ENCODE data around the gene UBE2C.
A peak's percentile ranks its signal among the peaks of the same experiment; 100 is the strongest.
"Not testable (repeated sequence)": the region's sequence is repeated elsewhere in the genome, so short reads cannot be mapped to it uniquely, and the experiment has no call there.

Gene UBE2C

GRCh38 chr20:45812157-45813005, at the start of gene UBE2C:
UBE2C (plus strand) TSS chr20:45812644; CDS start chr20:45812696, 52 bp downstream.
- DNase-seq (ENCODE audit: low read depth, low spot score) = peak; percentile 100

- DNase-seq (ENCODE audit: low read depth, low spot score) = peak; percentile 9
These were observed 47.7 kb upstream of the UBE2C start for GRCh38 chr20:45764618-45765282.

- peak; percentile 35 for DNase-seq (ENCODE audit: low read depth, low spot score)
These were observed 47.1 kb upstream of the UBE2C start for GRCh38 chr20:45765307-45765875.

GRCh38 chr20:45765980-45766379, 46.5 kb upstream of the UBE2C start:
- peak; percentile 2 for DNase-seq (ENCODE audit: low read depth, low spot score)

- DNase-seq (ENCODE audit: low read depth, low spot score) = no peak
These were observed 44.0 kb upstream of the UBE2C start for GRCh38 chr20:45768479-45768878.

- peak; percentile 64 for DNase-seq (ENCODE audit: low read depth, low spot score)
These were observed 41.2 kb upstream of the UBE2C start for GRCh38 chr20:45771182-45771759.

GRCh38 chr20:45772693-45773092, 39.8 kb upstream of the UBE2C start:
- DNase-seq (ENCODE audit: low read depth, low spot score) = no peak

GRCh38 chr20:45774945-45775344, 37.5 kb upstream of the UBE2C start:
- no peak for DNase-seq (ENCODE audit: low read depth, low spot score)

GRCh38 chr20:45775411-45775810, 37.0 kb upstream of the UBE2C start:
- DNase-seq (ENCODE audit: low read depth, low spot score) = no peak

- no peak for DNase-seq (ENCODE audit: low read depth, low spot score)
These were observed 35.5 kb upstream of the UBE2C start for GRCh38 chr20:45776931-45777330.

- DNase-seq (ENCODE audit: low read depth, low spot score) = no peak
These were observed 33.2 kb upstream of the UBE2C start for GRCh38 chr20:45779011-45779915.

- no peak for DNase-seq (ENCODE audit: low read depth, low spot score)
These were observed 32.3 kb upstream of the UBE2C start for GRCh38 chr20:45780159-45780558.

GRCh38 chr20:45781391-45781931, 31.0 kb upstream of the UBE2C start:
- DNase-seq (ENCODE audit: low read depth, low spot score) = no peak

- no peak for DNase-seq (ENCODE audit: low read depth, low spot score)
These were observed 29.6 kb upstream of the UBE2C start for GRCh38 chr20:45782890-45783289.

GRCh38 chr20:45783656-45784294, 28.7 kb upstream of the UBE2C start:
- DNase-seq (ENCODE audit: low read depth, low spot score) = no peak

GRCh38 chr20:45788351-45788750, 24.1 kb upstream of the UBE2C start:
- no peak for DNase-seq (ENCODE audit: low read depth, low spot score)

- no peak for DNase-seq (ENCODE audit: low read depth, low spot score)
These were observed 19.9 kb upstream of the UBE2C start for GRCh38 chr20:45792317-45793118.

GRCh38 chr20:45796337-45797065, 15.9 kb upstream of the UBE2C start:
- no peak for DNase-seq (ENCODE audit: low read depth, low spot score)

GRCh38 chr20:45797510-45797909, 14.9 kb upstream of the UBE2C start:
- not testable (repeated sequence) for DNase-seq (ENCODE audit: low read depth, low spot score)

Measured in iPS DF 19.7 (cell line).